ENCODE measurements around the gene LRSAM1. TPM values are rescaled to one million over a fixed set of nuclear protein-coding genes. Genes with fewer than 3 reads are reported as not detected.
A peak's percentile ranks its signal among the peaks of the same experiment; 100 is the strongest.

The LRSAM1 gene
- total RNA-seq, 1 donor from 2014 or later = 15.7 TPM

- no peak for DNase-seq
Measured at GRCh38 chr9:127500399-127500798, 49.1 kb downstream of the LRSAM1 start.

- no peak for DNase-seq
Measured at GRCh38 chr9:127500862-127501261, 49.6 kb downstream of the LRSAM1 start.

GRCh38 chr9:127501821-127502343 lies 50.6 kb downstream of the LRSAM1 start:
- no peak for DNase-seq

GRCh38 chr9:127502706-127503378 lies 51.5 kb downstream of the LRSAM1 start:
- DNase-seq = no peak

- no peak for DNase-seq
Measured at GRCh38 chr9:127503379-127503921, 52.1 kb downstream of the LRSAM1 start.

GRCh38 chr9:127503947-127504886 lies 52.9 kb downstream of the LRSAM1 start:
- DNase-seq = peak; percentile 95

- no peak for DNase-seq
Measured at GRCh38 chr9:127504887-127505251, 53.6 kb downstream of the LRSAM1 start.

- DNase-seq = peak; percentile 68
Measured at GRCh38 chr9:127505396-127506116, 54.2 kb downstream of the LRSAM1 start.

- DNase-seq = no peak
Measured at GRCh38 chr9:127506117-127506813, 55.0 kb downstream of the LRSAM1 start.

GRCh38 chr9:127506814-127507750 lies 55.8 kb downstream of the LRSAM1 start:
- no peak for DNase-seq

GRCh38 chr9:127507751-127508648 lies 56.7 kb downstream of the LRSAM1 start:
- no peak for DNase-seq

GRCh38 chr9:127508901-127509260 lies 57.6 kb downstream of the LRSAM1 start:
- DNase-seq = no peak

GRCh38 chr9:127509261-127509954 lies 58.1 kb downstream of the LRSAM1 start:
- no peak for DNase-seq

GRCh38 chr9:127509955-127510299 lies 58.6 kb downstream of the LRSAM1 start:
- no peak for DNase-seq

GRCh38 chr9:127514468-127514867 lies 63.2 kb downstream of the LRSAM1 start:
- DNase-seq = no peak

- no peak for DNase-seq
Measured at GRCh38 chr9:127516835-127517607, 65.7 kb downstream of the LRSAM1 start.

- DNase-seq = no peak
Measured at GRCh38 chr9:127517620-127518019, 66.3 kb downstream of the LRSAM1 start.

GRCh38 chr9:127518091-127518856 lies 67.0 kb downstream of the LRSAM1 start:
- DNase-seq = peak; percentile 70

Data from dermis blood vessel endothelial cell (primary cell).